H9 (cell line): Measurements from ENCODE around the gene CHN1. TPM values are rescaled to one million over a fixed set of nuclear protein-coding genes. Genes with fewer than 3 reads are reported as not detected.
A peak's percentile ranks its signal among the peaks of the same experiment; 100 is the strongest.

ENCODE experiments used
- DNase-seq: peaks from one replicate; pipeline ENCODE4 v3.0.0-alpha.2; 2017
- H2AFZ ChIP-seq: one replicate; pipeline ENCODE4 v1.6.1; 2013; ENCODE audit warnings: mild to moderate bottlenecking, low read length, control low read depth, moderate library complexity
- H2AK5ac ChIP-seq: 2 replicates; pipeline ENCODE4 v1.6.1; 2013; ENCODE audit warnings: low read length, control low read depth, mixed read lengths; ENCODE audit not compliant: insufficient read length
- H2BK120ac ChIP-seq: one replicate; pipeline ENCODE4 v1.6.1; 2013; ENCODE audit warnings: low read depth, mild to moderate bottlenecking, low read length, control low read depth, inconsistent platforms; ENCODE audit not compliant: poor library complexity, severe bottlenecking
- H2BK12ac ChIP-seq: 2 replicates; pipeline ENCODE4 v1.6.1; 2013; ENCODE audit warnings: low read length, control low read depth, mixed read lengths, low read depth; ENCODE audit not compliant: insufficient read length
- H2BK15ac ChIP-seq: 2 replicates; pipeline ENCODE4 v1.6.1; 2013; ENCODE audit warnings: low read depth, low read length, control low read depth
- H2BK20ac ChIP-seq: one replicate; pipeline ENCODE4 v1.6.1; 2013; ENCODE audit warnings: low read depth, mild to moderate bottlenecking, low read length, control low read depth, inconsistent platforms; ENCODE audit not compliant: poor library complexity, severe bottlenecking
- H2BK5ac ChIP-seq: 2 replicates; pipeline ENCODE4 v1.6.1; 2013; ENCODE audit warnings: low read length, control low read depth, mixed read lengths; ENCODE audit not compliant: insufficient read length
- H3K14ac ChIP-seq: 2 replicates; pipeline ENCODE4 v1.6.1; 2013; ENCODE audit warnings: low read length, control low read depth; ENCODE audit not compliant: insufficient read depth
- H3K18ac ChIP-seq: 2 replicates; pipeline ENCODE4 v1.6.1; 2013; ENCODE audit warnings: low read depth, mild to moderate bottlenecking, mixed read lengths, low read length, control low read depth; ENCODE audit not compliant: insufficient read length
- H3K23ac ChIP-seq: 2 replicates; pipeline ENCODE4 v1.6.1; 2013; ENCODE audit warnings: low read length, control low read depth, mixed read lengths, low read depth; ENCODE audit not compliant: insufficient read length
- H3K23me2 ChIP-seq: 2 replicates; pipeline ENCODE4 v1.6.1; 2013; ENCODE audit warnings: low read depth, mild to moderate bottlenecking, mixed read lengths, low read length, control low read depth; ENCODE audit not compliant: insufficient read length, poor library complexity, severe bottlenecking
- H3K27ac ChIP-seq: 2 replicates; pipeline ENCODE4 v1.5.1; 2013; ENCODE audit warnings: low read length, control low read depth, mixed read lengths, low read depth; ENCODE audit not compliant: insufficient read length
- H3K27me3 ChIP-seq: 2 replicates; pipeline ENCODE4 v1.6.1; 2013; ENCODE audit warnings: low read length, control low read depth, inconsistent platforms; ENCODE audit not compliant: insufficient read depth
- H3K4ac ChIP-seq: 2 replicates; pipeline ENCODE4 v1.6.1; 2013; ENCODE audit warnings: low read depth, mild to moderate bottlenecking, control low read depth, inconsistent platforms, low read length, moderate library complexity
- H3K4me1 ChIP-seq: 2 replicates; pipeline ENCODE4 v1.6.1; 2013; ENCODE audit warnings: low read length, control low read depth, inconsistent platforms; ENCODE audit not compliant: insufficient read depth
- H3K4me2 ChIP-seq: 2 replicates; pipeline ENCODE4 v1.6.1; 2013; ENCODE audit warnings: low read length, control low read depth, mixed read lengths; ENCODE audit not compliant: insufficient read length, insufficient read depth
- H3K56ac ChIP-seq: 2 replicates; pipeline ENCODE4 v1.6.1; 2013; ENCODE audit warnings: low read depth, mild to moderate bottlenecking, mixed read lengths, low read length, control low read depth; ENCODE audit not compliant: insufficient read length
- H3K79me1 ChIP-seq: 2 replicates; pipeline ENCODE4 v1.6.1; 2013; ENCODE audit warnings: low read depth, mild to moderate bottlenecking, moderate library complexity, low read length, control low read depth, inconsistent platforms; ENCODE audit not compliant: insufficient read depth, poor library complexity, severe bottlenecking
- H3K79me2 ChIP-seq: 2 replicates; pipeline ENCODE4 v1.6.1; 2013; ENCODE audit warnings: low read length, control low read depth, inconsistent platforms; ENCODE audit not compliant: insufficient read depth
- H3K9ac ChIP-seq: 2 replicates; pipeline ENCODE4 v1.6.1; 2013; ENCODE audit warnings: low read length, control low read depth, mixed read lengths; ENCODE audit not compliant: insufficient read length; ENCODE audit errors: extremely low read depth
- H3K9me3 ChIP-seq: one replicate; pipeline ENCODE4 v1.6.1; 2013; ENCODE audit warnings: low read depth, low read length, inconsistent platforms; ENCODE audit not compliant: control insufficient read depth
- H3T11ph ChIP-seq: one replicate; pipeline ENCODE4 v1.6.1; 2013; ENCODE audit warnings: mild to moderate bottlenecking, low read length, control low read depth, inconsistent platforms
- H4K20me1 ChIP-seq: one replicate; pipeline ENCODE4 v1.6.1; 2013; ENCODE audit not compliant: control insufficient read depth, insufficient read length, insufficient read depth
- H4K5ac ChIP-seq: 2 replicates; pipeline ENCODE4 v1.6.1; 2013; ENCODE audit warnings: low read depth, mild to moderate bottlenecking, mixed read lengths, low read length, control low read depth; ENCODE audit not compliant: insufficient read length
- H4K8ac ChIP-seq: replicated peaks from 2 replicates; pipeline ENCODE4 v1.6.1; 2013; ENCODE audit warnings: low read length, control low read depth, mixed read lengths, low read depth; ENCODE audit not compliant: insufficient read length
- H4K91ac ChIP-seq: 2 replicates; pipeline ENCODE4 v1.6.1; 2013; ENCODE audit warnings: low read depth, mild to moderate bottlenecking, moderate library complexity, mixed read lengths, low read length, control low read depth; ENCODE audit not compliant: insufficient read length
- H3K27ac Mint-ChIP-seq, 3 experiments: 2 replicates in 2 of 3; 3 replicates in 1 of 3; pipeline ENCODE4 v1.8.0; 2020 to 2021; ENCODE audit warnings: mixed read lengths in 3 of 3, mild to moderate bottlenecking in 1 of 3, moderate library complexity in 1 of 3
- H3K27me3 Mint-ChIP-seq: 2 replicates; pipeline ENCODE4 v1.8.0; 2021; ENCODE audit warnings: low read depth, mild to moderate bottlenecking, moderate library complexity, mixed read lengths
- H3K36me3 Mint-ChIP-seq, 3 experiments: 2 replicates in 2 of 3; 3 replicates in 1 of 3; pipeline ENCODE4 v1.8.0; 2020 to 2021; ENCODE audit warnings: low read depth in 3 of 3, mixed read lengths in 3 of 3; ENCODE audit not compliant: insufficient read depth in 1 of 3
- H3K4me1 Mint-ChIP-seq, 2 experiments: 2 replicates each; pipeline ENCODE4 v1.8.0; 2020; ENCODE audit warnings: mixed read lengths in 2 of 2
- H3K4me3 Mint-ChIP-seq, 2 experiments: 2 replicates in 1 of 2; 3 replicates in 1 of 2; pipeline ENCODE4 v1.8.0; 2020 to 2021; ENCODE audit warnings: mild to moderate bottlenecking in 2 of 2, mixed read lengths in 2 of 2, moderate library complexity in 1 of 2
- H3K9me3 Mint-ChIP-seq, 2 experiments: 2 replicates in 1 of 2; 3 replicates in 1 of 2; pipeline ENCODE4 v1.8.0; 2020; ENCODE audit warnings: mild to moderate bottlenecking in 2 of 2, mixed read lengths in 2 of 2, moderate library complexity in 1 of 2
- WGBS: extraction: QIAGEN DNeasy Blood & Tissue Kit; methylation state at CpG from one replicate; pipeline ENCODE4 v1.1.7; 2013; ENCODE audit warnings: missing lambda C conversion rate, low lambda C conversion rate, mixed read lengths; ENCODE audit not compliant: insufficient read length; ENCODE audit errors: extremely low coverage; 5-methylcytosine and 5-hydroxymethylcytosine counted together
- total RNA-seq: library from RNA; stranded (reverse); gene quantifications from 2 replicates; pipeline ENCODE4 v1.2.1, GENCODE V29; 2021
- TF ChIP-seq, protein P1 (sequence below): fragments of 200-600 bp; sonication (generic); conservative IDR thresholded peaks from 3 replicates; pipeline ENCODE4 v1.8.0; 2021; ENCODE audit warnings: antibody characterized with exemption, mild to moderate bottlenecking

CHN1 gene
- total RNA-seq, 1 experiment from 2014 or later: 33.9 TPM

DNA sequence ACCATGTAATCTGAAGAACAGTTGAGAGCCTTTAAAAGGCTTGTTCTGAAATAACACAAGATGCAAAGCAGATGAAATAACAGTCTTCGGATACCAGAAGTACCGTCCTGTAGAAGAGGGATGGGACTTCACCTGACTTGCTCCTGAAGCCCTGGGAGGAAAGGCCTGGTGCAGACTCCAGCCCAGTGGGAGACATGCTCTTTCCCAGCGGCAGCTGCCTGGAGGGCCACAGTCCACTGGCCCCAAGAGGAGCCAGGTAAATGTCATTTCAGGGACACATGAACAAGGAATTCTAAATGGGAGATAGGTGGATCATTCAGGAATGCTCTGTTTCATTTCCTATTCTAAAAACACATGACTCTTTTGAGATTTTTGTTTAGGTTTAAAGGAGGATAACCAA is 22.6 kb upstream of the CHN1 start:
- Histone ChIP-seq H2BK12ac (no peak overlapping the region), H2AK5ac (no peak overlapping the region), H3K27ac (no peak overlapping the region), H2BK20ac (no peak overlapping the region), H4K5ac (no peak overlapping the region), H4K8ac (no peak overlapping the region), H3K23me2 (no peaks in the 10 kb centered on the region), H4K91ac (no peak overlapping the region), H3K27me3 (no peaks in the 10 kb centered on the region), H2BK5ac (no peak overlapping the region), H2BK120ac (no peak overlapping the region), H3K23ac (no peak overlapping the region), H3K56ac (no peak overlapping the region), H2AFZ (no peak overlapping the region), H3K18ac (no peak overlapping the region), H3T11ph (no peak overlapping the region), H3K9ac (no peak overlapping the region), H3K9me3 (no peaks in the 10 kb centered on the region), H3K4me1 (no peaks in the 10 kb centered on the region), H2BK15ac (no peak overlapping the region), H4K20me1 (peaks cover 2% of the 10 kb centered on the region), H3K79me1 (no peaks in the 10 kb centered on the region), H3K14ac (no peak overlapping the region), H3K4me2 (no peak overlapping the region), H3K4ac (no peak overlapping the region), H3K79me2 (no peaks in the 10 kb centered on the region)
- Mint-ChIP-seq H3K9me3 (peaks cover 3 to 4% of the 10 kb centered on the region in 2 experiments; a peak in 2 of 5 replicates), H3K27me3 (no peaks in the 10 kb centered on the region), H3K4me3 (no peak overlapping the region), H3K27ac (peak overlapping the region in 1 of 3 experiments; percentile 9; a peak in 2 of 7 replicates), H3K36me3 (peaks cover 0 to 3% (median 0%) of the 10 kb centered on the region in 3 experiments; a peak in 1 of 7 replicates), H3K4me1 (peaks cover 6 to 12% of the 10 kb centered on the region in 2 experiments)
- no peak for DNase-seq
- TF ChIP-seq, protein P1, sequence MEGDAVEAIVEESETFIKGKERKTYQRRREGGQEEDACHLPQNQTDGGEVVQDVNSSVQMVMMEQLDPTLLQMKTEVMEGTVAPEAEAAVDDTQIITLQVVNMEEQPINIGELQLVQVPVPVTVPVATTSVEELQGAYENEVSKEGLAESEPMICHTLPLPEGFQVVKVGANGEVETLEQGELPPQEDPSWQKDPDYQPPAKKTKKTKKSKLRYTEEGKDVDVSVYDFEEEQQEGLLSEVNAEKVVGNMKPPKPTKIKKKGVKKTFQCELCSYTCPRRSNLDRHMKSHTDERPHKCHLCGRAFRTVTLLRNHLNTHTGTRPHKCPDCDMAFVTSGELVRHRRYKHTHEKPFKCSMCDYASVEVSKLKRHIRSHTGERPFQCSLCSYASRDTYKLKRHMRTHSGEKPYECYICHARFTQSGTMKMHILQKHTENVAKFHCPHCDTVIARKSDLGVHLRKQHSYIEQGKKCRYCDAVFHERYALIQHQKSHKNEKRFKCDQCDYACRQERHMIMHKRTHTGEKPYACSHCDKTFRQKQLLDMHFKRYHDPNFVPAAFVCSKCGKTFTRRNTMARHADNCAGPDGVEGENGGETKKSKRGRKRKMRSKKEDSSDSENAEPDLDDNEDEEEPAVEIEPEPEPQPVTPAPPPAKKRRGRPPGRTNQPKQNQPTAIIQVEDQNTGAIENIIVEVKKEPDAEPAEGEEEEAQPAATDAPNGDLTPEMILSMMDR: no peak
- WGBS: no CpG with 5 or more reads among the region's 3 CpGs
